NCI-H82 treated with DMSO at 0.1 percent for 48 hours (cell line): ENCODE results near the gene LETM1.

Experiments
- DNase-seq: peaks from one replicate; lab custom pipeline; 2025; ENCODE audit not compliant: unreplicated experiment; lab: John Stamatoyannopoulos, UW

LETM1 gene

GRCh38 chr4:1797298-1797860, 58.6 kb downstream of the LETM1 start:
- no peak for DNase-seq

DNA sequence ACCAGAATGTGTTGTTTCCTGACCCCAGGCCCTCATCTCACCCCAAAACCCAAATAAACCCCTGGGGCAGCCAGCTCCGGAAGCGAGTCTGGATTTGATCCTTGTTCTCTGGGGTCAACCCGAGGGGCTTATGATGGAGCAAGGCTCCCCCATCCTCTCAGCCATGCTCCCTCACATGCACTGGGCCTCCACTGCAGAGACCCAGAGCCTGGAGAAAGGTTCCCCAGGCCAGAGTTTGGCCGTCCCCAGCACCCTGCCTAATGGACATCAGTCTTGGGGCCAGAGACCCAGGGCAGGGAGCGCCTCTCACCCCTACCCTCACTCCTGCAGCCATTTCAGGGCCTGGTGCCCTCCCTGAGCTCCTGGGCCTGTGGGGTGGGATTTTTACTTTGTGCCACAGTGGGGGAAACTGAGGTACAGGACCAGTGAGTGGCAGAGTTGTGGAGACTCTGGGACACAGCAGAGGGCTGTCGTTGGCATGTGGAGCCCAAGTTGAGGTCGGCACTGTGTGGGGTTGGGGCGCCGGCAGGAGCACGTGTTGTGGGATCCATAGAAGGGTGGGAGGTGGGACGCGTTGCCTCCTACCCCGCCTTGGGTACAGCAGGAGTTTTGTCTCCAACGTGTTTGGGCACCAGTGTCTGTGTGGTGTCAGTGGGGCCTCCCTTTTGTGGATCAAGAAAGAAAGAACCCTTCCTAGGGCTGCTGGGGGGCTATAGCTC, 59.3 kb downstream of the LETM1 start:
- DNase-seq: no peak

GRCh38 chr4:1795299-1796195, 60.4 kb downstream of the LETM1 start:
- DNase-seq: no peak

DNA sequence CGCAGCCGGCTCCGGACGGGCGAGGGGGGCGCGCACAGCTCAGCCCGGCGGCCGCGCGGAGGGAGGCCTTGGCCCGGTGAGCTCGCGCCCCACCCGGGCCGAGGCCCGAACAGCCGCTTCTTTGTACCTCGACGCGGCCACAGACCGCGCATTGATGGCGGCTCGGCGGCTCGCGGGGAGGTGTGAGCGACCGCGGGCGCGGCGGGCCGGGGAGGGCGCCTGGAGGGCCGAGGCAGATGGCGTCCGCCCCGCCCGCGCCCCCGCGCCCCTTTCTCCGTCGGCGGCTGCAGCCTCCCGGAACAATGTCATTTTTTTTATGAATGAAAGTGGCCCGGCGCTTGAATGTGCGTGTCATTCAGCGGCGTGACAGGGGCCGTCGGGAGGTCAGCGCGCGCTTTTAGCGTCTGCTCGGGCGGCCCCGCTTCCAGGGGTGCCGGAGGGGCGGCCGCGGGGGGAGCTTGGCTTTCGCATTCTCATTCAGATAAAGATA, 61.1 kb downstream of the LETM1 start:
- DNase-seq: no peak

GRCh38 chr4:1793940-1794808, 61.8 kb downstream of the LETM1 start:
- DNase-seq: no peak

- no peak for DNase-seq
These were observed 62.5 kb downstream of the LETM1 start for GRCh38 chr4:1793496-1793840.

- no peak for DNase-seq
These were observed 63.0 kb downstream of the LETM1 start, which contains the start of gene FGFR3 for GRCh38 chr4:1792832-1793495. Gene FGFR3, plus strand, starts transcription at chr4:1793293. Its CDS starts 642 bp downstream, at chr4:1793935.

GRCh38 chr4:1792158-1792831, 63.7 kb downstream of the LETM1 start:
- no peak for DNase-seq

GRCh38 chr4:1790005-1790404, 66.0 kb downstream of the LETM1 start:
- DNase-seq: no peak

DNA sequence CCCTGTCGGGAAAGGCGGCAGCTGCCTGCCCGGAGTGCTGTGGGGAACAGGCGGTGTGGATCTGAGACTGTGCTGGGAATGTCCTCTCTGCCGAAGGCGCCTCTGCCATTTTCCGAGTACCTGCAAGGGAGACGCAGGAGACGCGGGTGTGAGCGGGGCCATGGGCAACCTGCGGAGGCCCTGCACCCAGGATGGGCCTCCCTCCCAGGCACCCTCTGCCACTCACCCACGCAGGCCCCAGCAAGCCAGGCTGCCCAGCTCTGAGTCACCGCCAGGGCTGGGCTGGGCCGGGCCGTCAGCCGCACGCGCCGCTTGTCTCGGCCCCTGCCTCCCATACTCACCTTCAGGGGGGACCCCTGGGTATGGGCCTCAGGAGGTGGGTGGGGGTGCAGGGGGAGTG, 66.4 kb downstream of the LETM1 start:
- no peak for DNase-seq

- no peak for DNase-seq
These were observed 67.5 kb downstream of the LETM1 start for GRCh38 chr4:1788254-1788973.

DNA sequence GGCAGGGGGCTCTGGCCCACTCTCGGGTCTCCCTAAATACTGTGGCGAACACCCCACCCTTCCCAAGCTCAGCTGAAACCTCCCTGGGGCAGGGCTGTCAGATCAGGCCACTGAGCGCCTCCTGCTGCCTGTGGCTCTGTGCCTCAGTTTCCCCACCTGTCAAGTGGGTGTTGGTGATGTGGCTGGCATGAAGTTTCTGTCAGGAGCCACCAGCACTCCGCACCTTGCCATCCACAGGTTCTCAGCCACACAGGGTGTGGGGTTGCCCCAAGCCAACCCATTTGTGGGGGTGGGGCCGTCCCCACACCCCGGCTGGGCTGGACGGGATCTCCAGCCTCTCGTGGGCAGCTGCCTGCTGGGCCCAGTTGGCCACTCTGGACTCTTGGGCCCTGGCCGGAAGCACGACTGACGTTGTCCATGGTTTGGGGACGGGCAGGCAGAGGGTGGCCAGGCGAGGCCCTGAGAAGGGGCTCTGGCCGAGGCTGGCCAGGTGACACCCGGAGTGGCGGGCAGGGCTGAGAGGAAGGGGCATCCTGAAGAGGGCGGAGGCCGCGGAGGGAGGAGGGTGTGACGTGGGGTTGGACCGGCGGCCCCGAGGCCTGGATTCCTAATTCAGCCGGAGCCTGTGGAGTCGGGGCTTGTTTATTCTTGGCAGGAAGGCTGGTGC, 68.4 kb downstream of the LETM1 start:
- no peak for DNase-seq

- no peak for DNase-seq
These were observed 69.2 kb downstream of the LETM1 start for GRCh38 chr4:1786544-1787362.

DNA sequence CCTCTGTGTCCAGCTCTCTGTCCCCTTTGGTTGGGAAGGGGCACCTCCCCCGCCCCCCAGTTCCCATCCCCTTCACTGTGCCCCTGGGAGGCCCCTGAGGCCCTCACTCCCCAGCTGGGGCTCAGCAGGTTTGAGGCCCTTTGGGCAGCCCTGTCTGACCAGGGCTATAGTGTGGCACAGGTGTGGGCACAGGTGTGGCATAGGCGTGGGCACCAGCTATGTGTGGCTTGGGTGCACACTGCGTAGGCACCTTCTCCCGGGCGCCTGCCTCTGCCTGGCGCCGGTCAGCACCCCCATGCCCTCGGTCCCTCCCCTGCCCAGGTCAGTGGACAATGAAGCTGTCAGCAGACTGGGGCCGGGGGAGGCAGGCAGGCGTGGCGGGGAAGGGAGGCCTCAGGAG, 70.4 kb downstream of the LETM1 start:
- no peak for DNase-seq

DNA sequence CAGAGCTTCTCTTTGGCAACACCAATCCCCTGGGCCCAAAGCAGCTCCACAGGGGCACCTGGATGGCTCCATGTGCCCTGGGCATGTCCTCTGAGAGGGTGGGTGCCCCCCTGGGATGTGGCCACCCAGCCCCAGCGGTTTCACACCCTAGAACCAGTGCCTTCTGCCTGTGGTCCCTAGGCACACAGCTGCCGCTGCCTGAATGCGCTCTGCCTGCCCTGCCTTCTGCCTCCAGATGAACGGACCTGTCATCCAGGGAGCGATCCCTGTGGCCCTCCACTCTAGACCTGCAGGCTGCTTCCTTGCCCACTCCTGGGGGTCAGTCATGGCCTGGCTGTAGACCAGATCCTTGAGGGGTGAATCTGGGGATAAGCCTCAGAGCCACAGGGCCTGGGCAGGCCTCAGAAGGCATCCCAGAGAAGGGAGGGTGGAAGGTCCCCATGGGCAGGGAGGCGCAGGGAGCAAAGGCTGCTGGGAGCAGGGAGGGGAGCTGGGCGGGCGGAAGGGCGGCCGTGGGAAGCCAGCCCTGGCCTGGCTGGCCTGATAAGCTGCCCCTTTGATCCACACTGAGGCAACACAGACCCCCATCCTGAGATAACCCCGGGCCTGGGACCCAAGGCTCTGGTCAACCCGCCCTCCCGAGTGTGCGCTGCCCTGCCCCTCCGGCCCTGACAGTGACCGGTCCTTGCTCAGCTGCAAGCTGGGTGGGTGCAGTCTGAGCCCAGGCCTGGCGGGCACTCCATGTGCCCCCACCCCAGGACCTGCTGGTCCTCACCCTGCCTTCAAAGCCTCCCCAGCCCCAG, 71.0 kb downstream of the LETM1 start:
- DNase-seq: no peak

DNA sequence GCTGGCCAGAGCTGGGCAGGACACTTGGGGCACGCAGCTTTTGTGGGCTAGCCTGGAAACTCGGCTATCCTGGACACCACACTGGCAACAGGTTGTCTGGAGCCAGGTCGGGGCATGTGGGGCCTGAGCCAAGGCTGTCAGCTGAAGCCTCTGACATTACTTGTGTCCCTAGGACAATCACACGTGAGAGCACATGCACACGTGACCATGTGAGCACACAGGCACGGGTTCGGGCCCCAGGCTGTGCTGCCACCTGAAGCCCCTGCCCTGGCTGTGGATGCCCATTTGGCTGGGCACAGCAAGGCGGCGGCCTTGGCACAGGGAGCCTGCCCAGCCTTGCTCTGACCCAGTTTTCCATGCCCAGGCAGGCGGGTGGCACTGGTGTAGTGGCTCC, 71.6 kb downstream of the LETM1 start:
- DNase-seq: no peak

DNA sequence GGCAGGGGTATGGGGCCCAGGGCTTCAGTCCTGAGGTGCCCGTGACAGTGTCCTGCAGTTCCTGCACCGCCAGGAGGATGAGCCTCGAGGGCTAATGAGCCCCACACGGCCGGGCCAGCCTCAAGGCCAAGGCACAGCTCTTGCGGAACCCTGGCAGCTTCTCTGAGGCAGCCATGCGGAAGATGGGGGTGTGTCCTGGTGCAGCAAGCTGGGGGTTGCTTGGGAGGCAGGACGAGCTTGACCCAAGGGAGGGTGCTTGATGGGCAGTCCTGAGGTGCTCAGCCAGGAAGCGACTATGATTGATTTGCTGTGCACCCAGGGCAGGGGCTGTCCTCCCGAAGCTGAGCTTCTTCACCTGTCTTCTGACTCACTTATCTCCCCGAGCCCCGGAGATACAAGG, 72.0 kb downstream of the LETM1 start:
- DNase-seq: no peak
